ENCODE data around the gene MYH7.

MYH7 gene

DNA sequence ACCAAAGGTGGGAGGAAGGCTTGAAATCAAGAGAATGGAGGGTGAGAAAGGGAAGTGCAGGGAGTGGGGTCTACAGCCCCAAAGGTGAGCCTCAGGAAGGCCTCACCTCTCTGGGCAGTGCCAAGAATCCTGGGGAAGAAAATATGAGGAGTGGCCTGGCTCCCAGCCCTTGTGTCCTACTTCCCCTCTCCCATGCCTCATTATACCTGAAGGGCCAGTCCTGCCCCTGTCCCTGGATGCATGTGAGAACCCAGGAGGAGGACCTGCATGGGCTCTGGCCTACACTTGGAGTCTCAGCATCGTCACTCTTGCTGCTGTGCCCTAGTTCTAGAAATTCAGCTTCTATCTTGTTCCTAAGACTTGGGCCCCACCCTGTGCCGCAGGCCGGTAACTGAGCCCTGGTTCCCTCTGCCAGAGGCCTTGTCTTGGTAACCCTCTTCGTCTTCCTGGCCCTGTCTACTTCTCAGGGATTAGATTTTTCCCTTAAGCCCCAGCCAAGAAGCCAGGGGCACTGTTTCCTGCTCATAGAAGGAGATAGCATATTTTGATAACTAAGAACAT lies 10.9 kb upstream of the MYH7 start:
- H3K27ac ChIP-seq: no peak overlapping the region
- TF ChIP-seq ZFX (IDR thresholded peaks at IDR 0.05): no peak
- TF ChIP-seq, protein P1, sequence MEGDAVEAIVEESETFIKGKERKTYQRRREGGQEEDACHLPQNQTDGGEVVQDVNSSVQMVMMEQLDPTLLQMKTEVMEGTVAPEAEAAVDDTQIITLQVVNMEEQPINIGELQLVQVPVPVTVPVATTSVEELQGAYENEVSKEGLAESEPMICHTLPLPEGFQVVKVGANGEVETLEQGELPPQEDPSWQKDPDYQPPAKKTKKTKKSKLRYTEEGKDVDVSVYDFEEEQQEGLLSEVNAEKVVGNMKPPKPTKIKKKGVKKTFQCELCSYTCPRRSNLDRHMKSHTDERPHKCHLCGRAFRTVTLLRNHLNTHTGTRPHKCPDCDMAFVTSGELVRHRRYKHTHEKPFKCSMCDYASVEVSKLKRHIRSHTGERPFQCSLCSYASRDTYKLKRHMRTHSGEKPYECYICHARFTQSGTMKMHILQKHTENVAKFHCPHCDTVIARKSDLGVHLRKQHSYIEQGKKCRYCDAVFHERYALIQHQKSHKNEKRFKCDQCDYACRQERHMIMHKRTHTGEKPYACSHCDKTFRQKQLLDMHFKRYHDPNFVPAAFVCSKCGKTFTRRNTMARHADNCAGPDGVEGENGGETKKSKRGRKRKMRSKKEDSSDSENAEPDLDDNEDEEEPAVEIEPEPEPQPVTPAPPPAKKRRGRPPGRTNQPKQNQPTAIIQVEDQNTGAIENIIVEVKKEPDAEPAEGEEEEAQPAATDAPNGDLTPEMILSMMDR (conservative IDR thresholded peaks at IDR 0.05): no peak

DNA sequence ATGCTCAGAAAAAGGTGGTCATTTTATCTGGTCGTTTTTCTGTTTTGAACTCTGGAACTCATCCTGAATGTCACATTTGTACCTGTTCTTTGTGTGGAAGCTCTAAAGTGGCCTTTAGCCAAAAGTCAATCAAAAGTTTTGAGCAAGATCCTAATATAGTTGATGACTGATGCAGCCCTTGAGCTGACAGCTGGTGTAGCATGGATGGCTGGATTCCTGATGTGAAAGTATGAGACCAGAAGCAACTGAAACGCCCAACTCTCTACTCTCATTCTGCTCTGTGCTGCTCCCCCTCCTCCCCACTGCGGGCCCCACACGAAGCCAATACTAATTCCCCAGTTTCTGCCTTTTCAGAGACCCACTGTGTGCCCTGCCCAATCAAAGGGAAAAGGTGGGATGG lies 10.3 kb upstream of the MYH7 start:
- no peak for TF ChIP-seq ZFX (IDR thresholded peaks at IDR 0.05)
- TF ChIP-seq, protein P1 (conservative IDR thresholded peaks at IDR 0.05): no peak
- no peak overlapping the region for H3K27ac ChIP-seq

DNA sequence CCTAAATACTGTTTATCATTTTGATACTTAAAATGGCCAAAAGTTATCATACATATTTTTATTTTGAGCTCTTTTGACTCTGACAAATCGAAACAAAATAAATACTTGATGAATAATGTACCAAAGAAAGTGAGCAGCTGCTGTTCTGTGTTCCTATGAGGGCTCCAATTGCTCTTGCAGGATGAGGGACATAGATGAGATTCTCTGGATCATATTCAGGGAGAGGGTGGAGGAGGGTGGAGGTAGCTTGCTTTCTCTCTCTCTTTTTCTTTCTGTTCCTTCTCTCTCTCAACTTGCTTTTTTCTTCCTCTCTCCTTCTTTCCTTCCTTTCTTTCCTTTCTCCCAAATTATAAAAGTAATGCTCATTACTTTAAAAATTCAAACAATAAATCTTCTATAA lies 8.9 kb upstream of the MYH7 start:
- no peak overlapping the region for H3K27ac ChIP-seq
- no peak for TF ChIP-seq ZFX (IDR thresholded peaks at IDR 0.05)
- TF ChIP-seq, protein P1 (conservative IDR thresholded peaks at IDR 0.05): no peak

DNA sequence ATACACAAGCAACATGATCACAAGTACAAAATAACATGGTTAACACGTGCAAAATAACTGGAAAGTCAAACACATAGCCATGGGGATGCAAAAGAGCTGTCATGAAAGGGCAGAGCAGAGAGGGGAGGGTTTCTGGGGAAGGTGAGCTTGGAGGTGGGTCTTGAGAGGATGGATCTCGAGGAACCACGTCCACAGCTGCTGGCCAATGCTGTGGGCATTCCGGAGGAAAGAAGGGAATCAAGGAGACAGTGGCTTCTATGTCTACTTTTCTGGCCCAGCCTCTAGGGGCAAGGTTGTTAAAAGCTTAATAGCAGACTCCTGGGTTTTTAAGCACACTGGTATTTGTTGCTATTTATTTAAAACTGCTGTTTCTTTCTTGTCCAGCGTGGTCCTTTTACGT lies 8.4 kb upstream of the MYH7 start:
- H3K27ac ChIP-seq: no peak overlapping the region
- TF ChIP-seq ZFX (IDR thresholded peaks at IDR 0.05): no peak
- TF ChIP-seq, protein P1 (conservative IDR thresholded peaks at IDR 0.05): no peak

DNA sequence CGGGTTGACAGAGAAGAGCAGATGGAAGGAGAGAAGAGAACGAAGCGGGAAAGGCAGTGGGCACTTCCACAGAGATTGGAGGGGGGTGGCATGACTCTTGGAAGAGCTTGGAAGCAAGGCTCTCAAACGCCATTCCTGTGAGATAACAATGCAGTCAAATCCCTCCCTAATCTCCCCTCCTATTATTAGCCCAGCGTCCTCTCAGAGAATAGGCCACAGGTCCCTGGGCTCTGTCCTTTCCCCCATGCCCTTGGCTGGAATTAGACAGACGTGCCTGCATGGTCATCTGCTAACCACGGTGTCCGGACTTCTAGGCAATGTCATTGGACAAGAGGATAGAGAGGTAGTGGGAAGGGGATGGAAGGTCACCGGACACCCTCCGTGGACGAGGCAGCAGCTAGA lies 8.0 kb upstream of the MYH7 start:
- H3K27ac ChIP-seq: no peak overlapping the region
- TF ChIP-seq, protein P1 (conservative IDR thresholded peaks at IDR 0.05): no peak
- no peak for TF ChIP-seq ZFX (IDR thresholded peaks at IDR 0.05)

DNA sequence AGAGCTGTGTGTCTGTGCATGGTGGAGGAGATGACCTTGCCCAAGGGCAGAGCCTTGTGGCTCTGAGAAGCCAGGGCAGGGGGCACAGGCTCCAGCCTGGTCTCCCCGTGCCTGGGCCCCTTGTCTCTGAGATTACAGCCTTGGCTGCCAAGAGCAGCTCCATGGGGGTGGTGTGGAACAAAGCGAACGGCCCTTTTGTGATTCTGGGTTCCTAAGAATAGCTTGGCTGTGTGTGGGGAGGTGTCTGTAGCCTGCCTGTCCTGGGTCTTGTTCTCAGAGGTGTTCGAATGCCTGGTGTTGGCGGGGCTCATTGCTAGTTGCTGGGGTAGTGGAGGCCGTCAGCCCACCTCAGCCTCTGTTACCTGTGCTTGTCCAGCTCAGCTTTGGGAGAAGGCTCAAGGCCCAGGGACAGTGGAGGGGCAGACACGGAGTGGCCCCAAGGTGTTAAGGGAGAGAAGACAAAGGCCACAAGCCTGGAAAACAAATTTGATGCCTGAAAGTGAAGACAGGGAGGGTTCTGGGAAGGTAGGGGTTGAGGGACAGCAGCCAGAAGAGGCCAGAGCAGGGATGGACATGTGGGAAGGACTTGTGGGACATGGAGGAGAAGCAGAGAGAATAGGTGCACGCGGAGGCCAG lies 7.4 kb upstream of the MYH7 start:
- no peak overlapping the region for H3K27ac ChIP-seq
- no peak for TF ChIP-seq ZFX (IDR thresholded peaks at IDR 0.05)
- TF ChIP-seq, protein P1 (conservative IDR thresholded peaks at IDR 0.05): no peak

DNA sequence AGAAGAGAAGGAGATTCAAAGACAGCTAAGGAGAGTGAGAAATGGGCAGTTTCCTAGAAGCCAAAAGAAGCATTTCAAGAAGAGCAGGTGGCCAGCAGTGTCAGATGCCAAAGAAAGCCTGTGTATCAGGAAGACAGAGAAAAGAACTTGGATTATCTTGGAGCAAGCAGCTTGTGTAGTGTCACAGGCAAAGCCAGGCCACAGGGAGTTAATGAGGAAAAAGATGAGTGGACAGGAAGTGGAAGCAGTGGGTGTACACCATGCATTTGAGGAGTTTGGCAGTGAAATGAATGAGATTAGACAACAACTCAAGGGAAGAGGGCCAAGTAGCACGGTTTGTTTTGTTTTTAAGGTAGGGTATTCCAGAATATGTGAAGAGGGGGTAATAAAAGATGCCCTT lies 5.6 kb upstream of the MYH7 start:
- TF ChIP-seq, protein P1 (conservative IDR thresholded peaks at IDR 0.05): no peak
- TF ChIP-seq ZFX (IDR thresholded peaks at IDR 0.05): no peak
- no peak overlapping the region for H3K27ac ChIP-seq

All from C4-2B (cell line).